BJ (cell line): ENCODE data around the gene SRMS. TPM values are rescaled to one million over a fixed set of nuclear protein-coding genes. Genes with fewer than 3 reads are reported as not detected.

ENCODE experiments used
- CTCF ChIA-PET: fragments of 350-600 bp; formaldehyde crosslinking; extraction: SDS; loops from one replicate; lab custom pipeline; 2021; ENCODE audit warnings: antibody characterized with exemption, inconsistent platforms; lab: Yijun Ruan, JAX
- POLR2A ChIA-PET: fragments of 300-600 bp; sonication (Branson Sonifier 250); formaldehyde crosslinking; extraction: SDS; loops from one replicate; lab custom pipeline; 2021; ENCODE audit warnings: antibody characterized with exemption; lab: Charles Lee
- DNase-seq: peaks from one replicate; pipeline ENCODE4 v3.0.0-alpha.2; 2011; ENCODE audit warnings: low read depth
- H3K27me3 ChIP-seq: 2 replicates; pipeline ENCODE4 v1.6.0; 2011; ENCODE audit warnings: low read length; ENCODE audit not compliant: control insufficient read depth, insufficient read depth
- H3K36me3 ChIP-seq: 2 replicates; pipeline ENCODE4 v1.5.1; 2011; ENCODE audit warnings: low read length; ENCODE audit not compliant: control insufficient read depth, insufficient read depth
- H3K4me3 ChIP-seq: 2 replicates; pipeline ENCODE4 v1.5.1; 2011; ENCODE audit warnings: low read depth, mild to moderate bottlenecking, control low read depth, low read length
- CTCF ChIP-seq: IDR thresholded peaks from 2 replicates; pipeline ENCODE4 v1.5.1; 2011; ENCODE audit warnings: low read depth, mild to moderate bottlenecking, control low read depth, inconsistent platforms, low read length, moderate library complexity; ENCODE audit not compliant: insufficient read depth
- polyA plus RNA-seq: library from polyadenylated mRNA; depleted of rRNA; stranded (reverse); fragments of >200 nt; gene quantifications from 2 replicates; pipeline ENCODE4 v1.2.3, GENCODE V29; 2011

Gene SRMS
- polyA plus RNA-seq, 1 experiment, result not detected

GRCh38 chr20:63553251-63553932 lies 5.8 kb upstream of the SRMS start:
- H3K36me3 ChIP-seq, result no peaks in the 10 kb centered on the region; the same call in 1 of the 2 replicates
- no peak for DNase-seq
- H3K4me3 ChIP-seq, result peak overlapping the region; percentile 72
- CTCF ChIA-PET, result interaction anchor here (0.7 to 4.7 kb wide), 3 partner anchors 12 to 36 kb away, joined by 3 to 16 read pairs (median 3); no protein-coding TSS in a partner anchor
- peaks cover 1% of the 10 kb centered on the region for H3K27me3 ChIP-seq
- POLR2A ChIA-PET, result interaction anchor here (0.7 kb wide), 1 partner anchor 1046 kb away, joined by 4 read pairs; no protein-coding TSS in a partner anchor
- TF ChIP-seq CTCF, result no peak

- ChIA-PET POLR2A (interaction anchor here (0.7 kb wide), 1 partner anchor 1045 kb away, joined by 4 read pairs; no protein-coding TSS in a partner anchor), CTCF (interaction anchor here (0.7 to 4.7 kb wide), 3 partner anchors 11 to 37 kb away, joined by 3 to 16 read pairs (median 3); no protein-coding TSS in a partner anchor)
- H3K36me3 ChIP-seq, result no peaks in the 10 kb centered on the region; the same call in 1 of the 2 replicates
- DNase-seq, result no peak
- H3K27me3 ChIP-seq, result peaks cover 5% of the 10 kb centered on the region
- no peak overlapping the region for H3K4me3 ChIP-seq
- no peak for TF ChIP-seq CTCF
Observed at GRCh38 chr20:63552481-63553249, 5.1 kb upstream of the SRMS start.

DNA sequence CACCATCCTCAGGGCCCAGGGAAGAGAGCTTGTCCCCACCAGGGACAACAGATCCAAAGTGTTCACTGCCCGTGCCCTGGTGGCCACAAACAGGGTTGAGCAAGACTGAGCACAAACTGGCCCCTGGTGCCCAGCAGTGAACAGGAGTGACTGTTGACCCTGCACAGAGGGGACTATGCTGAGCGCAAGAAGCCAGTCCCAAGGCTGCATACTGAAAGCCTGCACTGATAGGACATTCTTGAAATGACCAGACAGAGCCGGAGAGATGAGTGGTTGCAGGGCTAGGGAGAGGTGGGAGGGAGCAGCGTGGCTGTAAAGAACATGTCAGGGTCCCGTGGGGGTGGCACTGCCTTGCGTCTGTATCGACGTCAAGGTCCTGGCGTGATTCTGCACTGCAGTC lies 3.5 kb upstream of the SRMS start:
- H3K4me3 ChIP-seq, result no peak overlapping the region
- ChIA-PET POLR2A (no interaction called here), CTCF (interaction anchor here (4.7 kb wide), 1 partner anchor 13 kb away, joined by 16 read pairs; no protein-coding TSS in a partner anchor)
- no peak for TF ChIP-seq CTCF
- H3K36me3 ChIP-seq, result no peaks in the 10 kb centered on the region
- no peak for DNase-seq
- H3K27me3 ChIP-seq, result peaks cover 5% of the 10 kb centered on the region

GRCh38 chr20:63549679-63550282 lies 2.2 kb upstream of the SRMS start:
- CTCF ChIA-PET, result interaction anchor here (4.7 kb wide), 1 partner anchor 11 kb away, joined by 16 read pairs; no protein-coding TSS in a partner anchor
- POLR2A ChIA-PET, result no interaction called here

More at GRCh38 chr20:63549679-63550282, 2.2 kb upstream of the SRMS start:
- peaks cover 5% of the 10 kb centered on the region for H3K27me3 ChIP-seq
- no peak for DNase-seq
- no peaks in the 10 kb centered on the region for H3K36me3 ChIP-seq
- no peak overlapping the region for H3K4me3 ChIP-seq
- no peak for TF ChIP-seq CTCF
